HG02840 (cell line): Measurements from ENCODE around the gene MCM8.
"Not testable (repeated sequence)": the region's sequence is repeated elsewhere in the genome, so short reads cannot be mapped to it uniquely, and the experiment has no call there.

Experiments used
- ATAC-seq: cut with Tn5 transposase; IDR thresholded peaks from one replicate; pipeline ENCODE4 v1.9.1; 2021; ENCODE audit warnings: mild to moderate bottlenecking, moderate library complexity, moderate number of reproducible peaks; ENCODE audit not compliant: unreplicated experiment, low FRiP score

MCM8 gene

GRCh38 chr20:5991623-5992441 lies 41.4 kb downstream of the MCM8 start:
- no peak for ATAC-seq

GRCh38 chr20:5996765-5997164 lies 46.3 kb downstream of the MCM8 start:
- peak; percentile 67 for ATAC-seq

- ATAC-seq = no peak
Observed at GRCh38 chr20:5999783-6000182, 49.3 kb downstream of the MCM8 start.

GRCh38 chr20:6000871-6001270 lies 50.4 kb downstream of the MCM8 start:
- ATAC-seq = no peak

- no peak for ATAC-seq
Observed at GRCh38 chr20:6006603-6006949, 56.1 kb downstream of the MCM8 start.

GRCh38 chr20:6007094-6007528 lies 56.7 kb downstream of the MCM8 start:
- no peak for ATAC-seq

GRCh38 chr20:6007529-6008103 lies 57.2 kb downstream of the MCM8 start:
- ATAC-seq = no peak

- ATAC-seq = no peak
Observed at GRCh38 chr20:6008254-6008653, 57.8 kb downstream of the MCM8 start.

- ATAC-seq = no peak
Observed at GRCh38 chr20:6012179-6012578, 61.7 kb downstream of the MCM8 start.

GRCh38 chr20:6014017-6014416 lies 63.6 kb downstream of the MCM8 start:
- no peak for ATAC-seq

- ATAC-seq = no peak
Observed at GRCh38 chr20:6014957-6015356, 64.5 kb downstream of the MCM8 start.

- ATAC-seq = no peak
Observed at GRCh38 chr20:6017467-6017866, 67.0 kb downstream of the MCM8 start.

- ATAC-seq = no peak
Observed at GRCh38 chr20:6017880-6018279, 67.4 kb downstream of the MCM8 start.

- no peak for ATAC-seq
Observed at GRCh38 chr20:6024768-6025167, 74.3 kb downstream of the MCM8 start.

- ATAC-seq = no peak
Observed at GRCh38 chr20:6026051-6026450, 75.6 kb downstream of the MCM8 start.

GRCh38 chr20:6028818-6029217 lies 78.4 kb downstream of the MCM8 start:
- no peak for ATAC-seq

- ATAC-seq = no peak
Observed at GRCh38 chr20:6029538-6029937, 79.1 kb downstream of the MCM8 start.

GRCh38 chr20:6030453-6031080 lies 80.1 kb downstream of the MCM8 start:
- no peak for ATAC-seq

GRCh38 chr20:6032907-6033306 lies 82.5 kb downstream of the MCM8 start:
- not testable (repeated sequence) for ATAC-seq

GRCh38 chr20:6034134-6034969 lies 83.9 kb downstream of the MCM8 start:
- ATAC-seq = no peak

- ATAC-seq = no peak
Observed at GRCh38 chr20:6036213-6036612, 85.8 kb downstream of the MCM8 start.
